Measurements from ENCODE around the gene SENP3.
"Not testable (repeated sequence)": the region's sequence is repeated elsewhere in the genome, so short reads cannot be mapped to it uniquely, and the experiment has no call there.

SENP3 gene

DNA sequence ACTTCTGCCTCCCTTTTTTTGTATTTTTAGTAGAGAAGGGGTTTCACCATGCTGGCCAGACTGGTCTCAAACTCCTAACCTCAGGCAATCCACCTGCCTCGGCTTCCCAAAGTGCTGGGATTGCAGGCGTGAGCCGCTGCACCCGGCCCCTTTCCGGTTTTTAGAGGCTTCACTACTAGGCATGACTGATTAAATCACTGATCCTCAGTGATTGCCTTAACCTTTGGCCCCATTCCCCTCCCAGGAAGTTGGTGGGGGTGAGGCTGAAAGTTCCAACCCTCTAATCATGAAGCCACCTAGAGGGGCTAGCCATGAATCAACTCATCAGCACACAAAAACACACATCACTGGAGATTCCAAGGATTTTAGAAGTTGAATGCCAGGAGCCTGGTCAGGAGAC is 35.8 kb downstream of the SENP3 start:
- DNase-seq (ENCODE audit: low spot score), result not testable (repeated sequence)

GRCh38 chr17:7606280-7606679 is 44.6 kb downstream of the SENP3 start:
- no peak for DNase-seq (ENCODE audit: low spot score)

DNA sequence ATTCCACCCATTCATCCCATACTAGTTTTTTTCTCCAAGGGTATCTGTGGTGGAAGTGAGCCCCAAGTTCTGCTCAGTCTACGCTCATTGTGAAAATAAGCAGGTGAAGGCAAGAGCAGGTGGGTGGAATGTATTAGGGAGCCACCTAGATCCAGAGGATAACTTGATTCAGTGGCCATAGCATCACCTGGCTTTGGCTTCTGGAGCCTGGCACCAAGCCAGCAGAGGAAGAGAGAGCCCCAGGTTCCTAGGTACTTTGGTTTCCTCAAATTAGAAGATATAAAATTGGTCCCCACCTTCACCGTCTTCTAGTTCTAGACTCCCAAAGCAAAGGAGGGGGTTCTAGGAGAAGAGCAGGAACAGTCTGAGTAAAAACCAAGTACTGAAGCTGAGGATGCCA is 48.9 kb downstream of the SENP3 start:
- DNase-seq (ENCODE audit: low spot score), result no peak

DNA sequence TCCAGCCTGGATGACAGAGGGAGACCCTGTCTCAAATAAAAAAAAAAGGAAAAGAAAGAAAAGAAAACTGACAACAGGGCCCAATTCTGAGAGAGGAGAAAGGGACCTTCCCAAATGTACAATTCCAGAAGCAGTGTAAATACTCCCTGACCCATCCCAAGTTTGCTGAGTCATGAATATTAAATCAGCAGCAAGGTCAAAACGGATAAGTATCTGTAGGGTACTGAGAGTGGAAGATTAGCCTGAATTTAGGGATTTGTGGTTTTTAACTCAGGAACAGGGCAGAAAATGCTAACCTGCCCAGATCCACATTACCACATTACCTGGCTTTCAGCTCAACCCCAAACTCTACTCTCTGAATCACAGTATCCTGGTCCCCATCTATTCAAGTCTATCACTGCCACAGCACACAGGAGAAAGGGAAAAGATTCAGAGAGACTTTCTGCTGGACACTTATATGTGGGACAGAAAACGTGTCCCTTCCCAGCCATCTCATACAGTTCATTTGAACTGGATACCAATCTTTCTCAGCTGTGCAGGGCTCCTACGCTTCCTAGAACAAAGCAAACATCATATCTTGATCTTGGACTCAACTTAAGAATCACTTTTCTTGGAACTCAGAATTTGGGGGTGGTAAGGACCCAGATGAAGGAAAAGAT is 50.0 kb downstream of the SENP3 start:
- DNase-seq (ENCODE audit: low spot score), result no peak

DNA sequence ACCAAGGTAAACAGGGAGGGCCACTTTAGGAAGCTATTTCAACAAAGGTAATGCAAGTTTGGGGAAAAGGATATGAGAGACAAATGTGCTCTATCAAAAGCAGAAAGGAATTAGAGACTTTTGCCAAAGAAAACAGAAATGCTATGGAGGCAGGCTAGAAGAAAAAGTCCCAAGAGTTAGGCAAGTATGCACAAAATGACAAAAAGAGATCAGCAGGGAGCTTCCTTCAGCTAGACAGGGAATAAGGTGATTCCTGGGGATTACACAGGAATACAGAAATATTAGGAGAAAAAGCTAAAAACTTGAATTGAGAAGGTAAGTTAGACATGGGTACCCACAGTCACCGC is 50.5 kb downstream of the SENP3 start:
- no peak for DNase-seq (ENCODE audit: low spot score)

DNA sequence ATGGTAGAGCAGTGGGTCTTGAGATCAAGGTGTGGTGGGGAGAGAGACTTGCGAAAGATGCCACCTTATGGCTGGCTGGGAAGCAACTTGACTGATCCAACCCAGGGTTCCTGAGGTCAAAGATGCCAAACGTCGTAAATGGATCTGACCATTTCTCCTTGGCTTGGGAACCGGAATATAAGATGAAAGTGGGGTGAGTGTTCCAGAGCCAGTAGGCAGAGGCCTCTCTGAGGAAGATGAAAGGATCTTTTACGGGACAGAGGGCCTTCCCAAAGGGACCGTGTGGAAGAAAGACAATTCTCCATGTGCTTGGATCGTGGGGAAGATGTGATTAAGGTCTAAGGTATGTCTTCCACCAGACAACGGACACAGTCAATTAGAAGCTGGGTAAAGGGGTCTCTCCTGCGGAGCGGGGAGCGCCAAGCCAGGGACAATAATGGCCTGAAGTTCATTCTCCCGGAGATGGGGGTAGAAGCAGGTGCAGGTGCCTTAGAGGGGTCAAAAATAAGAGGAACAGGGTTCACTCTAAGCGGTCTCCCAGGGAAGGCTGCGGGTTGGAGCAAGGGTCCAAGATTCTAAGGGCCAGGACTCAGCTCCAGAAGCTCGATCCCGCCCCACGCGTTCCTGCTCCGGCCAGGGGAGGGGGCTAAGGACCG is 52.2 kb downstream of the SENP3 start:
- DNase-seq (ENCODE audit: low spot score), result no peak

- peak; percentile 95 for DNase-seq (ENCODE audit: low spot score)
Measured at GRCh38 chr17:7614425-7615264, 52.9 kb downstream of the SENP3 start, which contains the start of gene FXR2. TSS of gene FXR2 (minus strand) at chr17:7614897. CDS start at chr17:7614532, 365 bp downstream.

GRCh38 chr17:7615265-7615747 is 53.6 kb downstream of the SENP3 start:
- DNase-seq (ENCODE audit: low spot score), result no peak

DNA sequence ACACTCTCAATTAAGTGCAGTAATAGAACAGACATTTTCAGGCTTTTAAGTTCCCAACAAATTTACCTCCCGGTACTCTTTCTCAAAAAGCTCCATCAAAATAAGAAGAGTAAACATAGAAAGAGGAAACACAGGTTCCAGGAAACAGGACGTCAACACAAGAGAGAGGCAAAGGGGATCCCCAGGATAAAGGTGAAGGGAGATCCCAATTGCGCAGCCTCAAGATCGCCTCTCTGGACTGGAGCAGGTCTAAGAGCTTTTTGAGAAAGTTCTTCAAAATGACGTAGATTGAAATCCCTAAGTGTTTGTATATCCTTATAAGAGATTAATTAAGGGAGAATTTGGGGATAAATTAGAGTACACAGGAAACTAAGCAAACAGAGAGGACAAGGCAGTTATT is 56.9 kb downstream of the SENP3 start:
- DNase-seq (ENCODE audit: low spot score), result no peak

GRCh38 chr17:7620835-7621234 is 59.1 kb downstream of the SENP3 start:
- no peak for DNase-seq (ENCODE audit: low spot score)
